NCI-H524 treated with DMSO at 0.1 percent for 48 hours (cell line): ENCODE measurements around the gene STK11.

Source experiments
- DNase-seq: peaks from one replicate; lab custom pipeline; 2025; lab: John Stamatoyannopoulos, UW

STK11 gene

GRCh38 chr19:1226522-1227303, 21.1 kb downstream of the STK11 start:
- DNase-seq, result no peak

DNA sequence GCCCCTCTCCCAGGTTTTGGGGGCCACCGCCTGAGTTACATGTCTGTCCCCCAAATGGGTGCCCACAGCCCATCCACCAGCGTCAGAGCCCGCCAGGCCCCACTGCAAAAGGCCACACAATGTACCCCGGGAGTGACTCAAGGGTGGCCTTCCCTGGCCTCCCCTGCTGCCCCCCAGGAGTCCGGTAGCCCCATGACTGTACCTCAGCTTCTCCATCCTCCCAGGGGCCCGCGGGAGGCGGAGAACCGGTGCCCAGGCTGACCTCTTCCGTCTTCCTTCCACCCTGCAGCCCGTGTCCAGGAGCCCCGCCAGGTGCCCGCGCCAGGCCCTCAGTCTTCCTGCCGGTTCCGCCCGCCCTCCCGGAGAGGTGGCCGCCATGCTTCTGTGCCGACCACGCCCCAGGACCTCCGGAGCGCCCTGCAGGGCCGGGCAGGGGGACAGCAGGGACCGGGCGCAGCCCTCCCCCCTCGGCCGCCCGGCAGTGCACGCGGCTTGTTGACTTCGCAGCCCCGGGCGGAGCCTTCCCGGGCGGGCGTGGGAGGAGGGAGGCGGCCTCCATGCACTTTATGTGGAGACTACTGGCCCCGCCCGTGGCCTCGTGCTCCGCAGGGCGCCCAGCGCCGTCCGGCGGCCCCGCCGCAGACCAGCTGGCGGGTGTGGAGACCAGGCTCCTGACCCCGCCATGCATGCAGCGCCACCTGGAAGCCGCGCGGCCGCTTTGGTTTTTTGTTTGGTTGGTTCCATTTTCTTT, 21.9 kb downstream of the STK11 start:
- DNase-seq, result no peak

DNA sequence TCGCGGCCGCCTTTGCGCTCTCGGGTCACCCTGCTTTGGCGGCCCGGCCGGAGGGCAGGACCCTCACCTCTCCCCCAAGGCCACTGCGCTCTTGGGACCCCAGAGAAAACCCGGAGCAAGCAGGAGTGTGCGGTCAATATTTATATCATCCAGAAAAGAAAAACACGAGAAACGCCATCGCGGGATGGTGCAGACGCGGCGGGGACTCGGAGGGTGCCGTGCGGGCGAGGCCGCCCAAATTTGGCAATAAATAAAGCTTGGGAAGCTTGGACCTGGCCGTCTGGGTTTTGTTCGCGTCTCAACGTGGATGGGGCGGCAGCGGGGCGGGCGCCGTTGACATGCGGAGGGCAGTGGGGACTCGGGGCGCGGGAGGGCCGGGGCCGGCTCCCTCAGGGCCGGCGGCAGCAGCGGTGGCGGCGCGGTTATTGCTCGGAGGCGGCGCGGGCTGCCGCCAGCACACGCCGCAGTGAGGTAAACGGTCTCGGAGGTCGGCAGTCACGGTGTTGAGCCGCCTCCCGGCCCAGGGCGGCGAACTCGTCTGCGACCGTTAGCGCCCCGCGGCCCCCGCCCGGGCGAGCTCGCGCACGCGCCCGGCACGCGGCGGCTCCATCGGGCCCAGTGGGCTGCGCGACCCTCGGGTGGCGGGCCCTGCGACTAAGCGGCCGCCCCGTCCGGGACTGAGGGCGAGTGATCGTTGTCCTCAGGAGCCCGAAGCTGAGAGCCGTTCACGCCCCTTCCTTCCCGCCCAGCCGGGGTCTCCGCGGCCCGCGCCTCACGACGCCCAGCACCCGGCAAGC, 22.8 kb downstream of the STK11 start:
- no peak for DNase-seq

DNA sequence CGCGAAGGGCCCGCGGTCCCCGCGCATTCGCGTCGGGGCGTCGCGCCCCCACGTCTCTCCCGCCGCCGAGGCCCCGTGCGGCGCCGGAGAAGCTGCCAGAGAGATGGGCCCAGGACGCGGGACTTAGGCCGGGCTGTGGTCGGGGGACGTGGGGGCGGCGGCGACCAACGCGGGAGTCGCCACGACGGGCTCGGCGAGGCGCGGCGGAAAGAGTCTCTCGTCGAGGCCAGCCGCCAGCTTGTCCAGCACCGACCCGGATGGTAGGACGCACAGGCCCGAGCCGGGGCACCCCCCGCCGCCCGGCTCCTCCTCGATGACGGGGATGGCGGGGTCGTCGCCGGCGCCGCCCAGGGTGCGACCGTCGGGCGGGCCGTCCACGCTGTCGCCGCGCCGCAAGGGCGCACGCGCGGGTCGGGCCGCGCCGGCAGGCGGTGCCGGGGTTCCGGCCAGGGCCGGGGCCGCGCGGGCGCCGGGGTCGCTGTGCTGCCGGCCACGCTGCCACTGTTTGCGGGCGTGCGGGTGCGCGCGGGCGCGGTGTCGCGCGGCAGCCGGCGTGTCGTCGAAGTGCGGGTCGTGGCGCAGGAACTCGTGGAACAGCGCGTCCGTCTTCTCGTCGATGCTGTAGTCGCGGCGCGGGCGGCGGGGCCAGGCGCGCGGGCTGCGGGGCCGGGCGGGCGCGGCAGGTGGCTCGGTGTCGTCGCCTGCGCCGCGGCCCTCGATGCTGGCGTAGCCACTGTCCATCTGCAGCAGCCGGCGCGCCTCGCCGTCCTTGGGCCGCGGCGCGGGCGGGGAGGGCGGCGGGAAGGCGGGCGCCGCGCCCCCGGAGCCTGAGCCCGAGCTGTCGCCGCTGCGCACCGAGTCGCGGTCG, 23.7 kb downstream of the STK11 start:
- DNase-seq, result no peak

- no peak for DNase-seq
Observed at GRCh38 chr19:1229924-1230782, 24.6 kb downstream of the STK11 start.

DNA sequence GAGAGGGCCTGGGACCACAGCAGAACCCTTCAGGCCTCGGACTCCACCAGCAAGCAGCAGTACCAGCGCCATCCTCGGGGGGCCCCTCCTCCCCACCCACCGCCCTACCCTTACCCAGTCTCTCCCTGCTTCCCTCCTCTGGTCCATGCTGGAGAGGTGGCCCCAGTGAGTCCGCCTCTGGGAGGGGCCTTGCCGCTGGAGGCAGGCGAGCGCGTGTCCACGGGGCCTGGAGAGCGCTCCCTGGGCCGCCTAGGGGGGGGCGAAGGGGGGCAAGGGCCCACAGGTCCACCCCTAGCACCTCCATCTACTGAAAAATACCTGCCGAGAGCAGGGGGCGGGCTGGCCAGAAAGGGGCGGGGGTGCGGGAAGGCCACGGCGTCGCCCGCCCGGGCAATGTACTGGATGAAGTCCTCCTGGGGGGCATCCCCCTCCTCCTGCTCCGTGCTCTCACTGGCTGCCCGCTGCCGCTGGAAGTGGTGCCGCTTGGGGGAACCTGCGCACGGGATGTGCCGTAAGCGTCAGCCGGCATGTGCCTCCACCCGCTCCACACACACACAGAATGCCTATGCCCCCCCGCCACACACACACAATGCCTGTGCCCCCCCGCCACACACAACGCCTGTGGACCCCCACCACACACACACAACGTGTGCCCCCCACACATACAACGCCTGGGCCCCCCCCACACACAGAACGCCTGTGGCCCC, 25.4 kb downstream of the STK11 start:
- no peak for DNase-seq

- no peak for DNase-seq
Observed at GRCh38 chr19:1231729-1232637, 26.4 kb downstream of the STK11 start.

GRCh38 chr19:1232652-1233072, 27.1 kb downstream of the STK11 start:
- DNase-seq, result no peak

DNA sequence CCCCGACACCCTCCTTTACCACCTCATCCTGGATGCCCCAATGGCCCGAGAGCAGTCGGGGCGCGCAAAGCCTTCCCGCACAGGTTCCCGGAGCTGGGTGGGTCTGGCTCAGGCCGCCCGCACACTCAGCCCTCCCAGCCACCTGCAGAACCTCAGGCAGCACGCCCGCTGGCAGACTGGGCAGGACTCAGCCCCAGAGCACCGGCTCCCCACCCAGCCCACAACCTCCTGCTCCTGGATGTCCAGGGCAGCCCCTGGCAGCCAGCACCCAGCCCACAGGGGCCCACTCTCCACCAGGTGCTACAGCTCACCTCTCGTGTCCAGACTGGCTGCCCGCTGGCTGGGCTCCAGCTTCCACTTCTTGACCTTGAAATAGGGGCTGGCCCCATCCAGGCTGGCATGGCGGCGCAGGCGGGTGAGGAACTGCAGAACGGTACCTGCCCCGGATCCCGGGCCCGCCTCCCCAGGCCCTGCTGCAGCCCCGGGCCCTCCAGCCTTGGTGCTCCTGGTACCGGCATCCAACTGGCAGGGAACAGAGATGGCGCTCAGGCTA, 27.6 kb downstream of the STK11 start:
- DNase-seq, result no peak

DNA sequence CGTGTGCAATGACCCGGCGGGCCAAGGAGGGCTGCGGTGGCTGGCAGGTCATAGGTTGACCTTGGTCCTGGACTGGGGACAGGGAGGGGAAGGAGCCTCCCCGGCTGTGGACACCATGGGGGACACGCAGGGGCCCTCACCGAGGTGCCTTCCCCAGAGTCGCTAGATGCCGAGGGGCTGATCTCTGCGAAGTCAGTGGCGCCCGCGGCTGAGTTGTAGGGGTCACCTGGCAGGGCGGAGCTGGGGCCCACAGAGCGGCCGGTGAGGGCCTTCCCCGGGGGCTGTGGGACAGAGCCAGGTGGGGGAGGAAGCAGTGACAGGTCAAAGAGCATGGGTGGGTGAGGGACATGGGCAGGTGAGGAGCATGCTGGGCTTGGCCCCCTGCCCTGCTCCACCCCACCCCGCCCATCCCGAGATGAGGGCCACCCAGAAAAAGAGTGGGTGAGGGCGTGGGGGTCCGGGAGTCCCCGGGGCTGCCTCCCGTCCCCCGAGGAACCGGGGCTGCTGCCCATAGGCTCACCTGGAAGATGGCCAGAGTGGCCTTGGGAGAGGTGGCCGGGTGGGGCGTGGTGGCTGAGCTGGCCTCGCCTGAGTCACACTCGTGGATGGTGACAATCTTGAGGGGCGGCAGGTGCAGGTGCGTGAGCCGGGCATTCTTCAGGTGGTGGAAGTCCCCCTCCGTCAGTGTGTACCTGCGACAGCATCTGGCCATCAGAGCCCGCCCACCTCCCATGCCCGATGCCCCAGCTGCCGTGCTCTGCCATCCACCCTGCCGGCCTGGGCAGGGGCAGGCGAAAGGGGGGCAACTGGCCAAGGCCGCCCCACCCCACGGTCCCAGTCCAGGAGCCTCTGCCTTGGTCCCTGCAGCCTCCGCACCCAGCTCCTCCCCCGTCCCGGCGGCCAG, 28.7 kb downstream of the STK11 start:
- no peak for DNase-seq

DNA sequence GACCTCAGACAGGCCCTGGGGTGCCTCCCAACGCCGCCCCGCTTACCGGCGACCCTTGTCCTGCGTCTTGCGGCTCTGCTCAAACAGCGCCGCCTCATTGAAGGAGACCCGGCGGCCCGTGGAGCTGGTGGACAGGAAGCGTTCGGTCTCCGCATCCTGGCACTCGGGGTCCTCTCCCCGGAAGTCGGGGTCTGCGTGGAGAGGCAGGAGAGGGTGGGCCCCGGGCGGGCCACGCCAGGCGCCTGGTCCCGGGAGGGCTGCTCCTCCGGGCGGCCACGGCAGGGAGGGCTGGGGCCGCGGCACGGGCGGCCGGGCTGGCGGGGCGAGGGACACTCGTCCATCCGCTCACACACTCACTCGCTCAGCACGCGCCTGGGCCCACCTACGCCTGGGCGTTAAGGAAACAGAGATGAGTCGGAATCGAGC, 29.4 kb downstream of the STK11 start:
- no peak for DNase-seq

DNA sequence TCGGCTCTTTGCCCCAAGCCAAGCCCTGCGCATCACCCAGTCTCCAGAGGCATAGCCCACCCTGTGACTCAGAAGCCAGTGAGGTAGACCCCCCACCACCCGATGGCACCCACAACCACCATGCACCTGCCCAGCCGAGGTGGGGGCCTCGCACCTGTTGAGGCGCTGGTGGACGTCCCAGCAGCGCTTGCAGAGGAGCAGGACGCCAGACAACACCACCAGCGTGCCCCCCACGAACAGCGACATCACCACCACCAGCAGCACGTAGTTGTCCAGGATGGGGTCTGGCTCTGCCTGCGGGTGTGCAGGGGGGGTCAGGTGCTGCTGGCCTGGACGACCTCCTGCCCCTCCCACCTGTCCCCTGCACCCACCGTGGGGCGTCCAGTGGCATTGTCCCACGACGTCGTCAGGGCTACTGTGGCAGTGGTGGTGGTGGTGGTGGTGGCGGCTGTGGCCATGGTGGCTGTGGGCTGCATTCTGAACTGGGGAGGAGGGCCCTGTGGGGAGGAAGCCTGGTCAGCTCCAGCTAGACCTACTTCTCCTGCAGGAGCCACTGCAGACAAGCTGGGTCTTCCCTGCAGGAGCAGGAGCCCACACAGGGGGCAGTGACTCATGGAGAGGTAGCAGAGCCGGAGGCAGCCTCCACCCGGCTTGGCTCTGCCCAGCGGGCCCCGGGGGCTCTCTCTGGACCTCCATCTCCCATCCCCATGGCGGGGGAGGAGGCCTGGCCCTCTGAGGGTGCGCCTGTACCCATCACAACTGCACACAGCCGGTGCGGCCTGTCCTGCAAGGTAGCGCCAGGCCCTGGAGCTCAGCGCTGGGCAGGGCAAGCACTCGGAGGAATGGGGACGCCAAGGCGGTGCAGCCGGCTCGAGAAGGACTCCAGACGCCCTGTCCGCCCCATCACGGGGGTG, 30.3 kb downstream of the STK11 start:
- no peak for DNase-seq

- no peak for DNase-seq
Observed at GRCh38 chr19:1236576-1236975, 31.0 kb downstream of the STK11 start.

DNA sequence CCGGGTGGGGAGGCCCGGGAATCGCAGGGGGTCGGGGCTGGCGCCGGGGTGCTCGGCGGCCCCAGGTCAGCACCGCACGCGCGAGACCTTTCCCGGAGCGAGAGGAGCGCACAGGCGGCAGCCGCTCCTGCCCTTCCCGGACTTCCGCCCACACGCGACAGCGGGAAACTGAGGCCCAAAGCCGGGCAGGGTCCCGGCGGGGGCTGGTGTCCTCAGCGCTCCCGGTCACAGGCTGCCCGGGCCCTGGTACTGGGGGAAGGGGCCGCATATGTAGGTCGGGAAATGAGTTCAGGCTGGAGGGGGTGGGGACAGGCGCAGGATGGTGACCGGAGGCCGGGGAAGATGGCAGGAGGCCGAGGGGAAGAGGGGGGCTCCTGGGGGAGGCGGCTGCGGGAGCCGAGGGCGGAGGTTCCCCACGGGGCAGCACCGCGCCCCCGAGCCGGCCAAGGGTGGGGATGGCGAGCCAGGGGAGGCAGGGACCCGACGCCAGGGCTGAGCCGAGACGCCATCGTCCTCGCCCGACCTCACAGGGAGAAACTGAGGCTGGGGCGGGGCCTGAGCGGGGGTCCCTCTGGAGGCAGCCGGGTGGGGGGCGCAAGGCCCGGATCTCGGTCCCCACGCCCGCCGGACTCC, 31.6 kb downstream of the STK11 start:
- DNase-seq, result no peak

GRCh38 chr19:1237754-1238368, 32.3 kb downstream of the STK11 start, which contains the start of gene CBARP:
Gene CBARP, minus strand, starts transcription at chr19:1238005. Its CDS starts 1,905 bp downstream, at chr19:1236100.
- no peak for DNase-seq
